NCI-H2227 (cell line): ENCODE measurements around the gene TUBB2A.
"Not testable (repeated sequence)": the region's sequence is repeated elsewhere in the genome, so short reads cannot be mapped to it uniquely, and the experiment has no call there.

Experiments used
- DNase-seq: peaks from one replicate; lab custom pipeline; 2025; ENCODE audit not compliant: unreplicated experiment; lab: John Stamatoyannopoulos, UW

Gene TUBB2A

DNA sequence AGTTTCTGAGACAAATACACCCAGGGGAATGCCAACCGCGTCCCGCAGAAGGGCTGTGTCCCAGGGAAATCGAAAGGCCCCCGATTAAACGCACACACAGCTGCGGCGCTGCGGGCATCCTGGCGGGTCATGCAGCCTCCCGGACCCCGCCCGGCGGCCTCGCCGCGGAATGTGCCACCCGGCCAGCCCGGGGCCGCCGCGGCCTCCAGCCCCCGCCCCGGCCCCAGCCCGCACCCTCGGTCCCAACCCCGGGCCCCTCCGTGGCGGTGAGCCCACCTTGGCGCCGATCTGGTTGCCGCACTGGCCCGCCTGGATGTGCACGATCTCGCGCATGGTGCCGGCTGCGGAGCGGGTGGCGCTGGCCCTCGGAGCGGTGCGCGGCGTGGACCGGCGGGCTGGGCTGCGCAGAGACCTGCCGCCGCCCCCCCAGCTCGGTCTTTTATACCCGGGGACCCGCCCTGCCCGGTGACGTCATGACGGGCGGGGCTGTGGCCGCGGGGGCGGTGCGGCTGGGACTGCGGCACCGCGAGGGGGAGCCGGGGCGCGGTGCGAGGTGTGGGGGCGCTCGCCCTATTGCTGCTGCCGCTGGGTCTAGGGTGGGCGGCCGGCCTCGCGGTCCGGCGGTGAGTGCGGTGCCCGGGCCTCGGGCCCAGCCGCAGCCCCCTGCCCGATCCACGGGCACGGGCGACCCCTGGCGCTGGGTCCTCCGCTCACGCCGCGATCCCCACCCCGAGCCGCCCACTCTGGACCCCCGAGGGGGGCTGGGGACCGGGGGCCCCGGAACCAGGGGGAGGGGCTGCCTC lies at the start of gene TUBB2A:
TSS of gene TUBB2A (minus strand) at position 414 of the 803 bp plus-strand sequence. CDS start at position 333, 81 bp downstream.
- peak; percentile 93 for DNase-seq

DNA sequence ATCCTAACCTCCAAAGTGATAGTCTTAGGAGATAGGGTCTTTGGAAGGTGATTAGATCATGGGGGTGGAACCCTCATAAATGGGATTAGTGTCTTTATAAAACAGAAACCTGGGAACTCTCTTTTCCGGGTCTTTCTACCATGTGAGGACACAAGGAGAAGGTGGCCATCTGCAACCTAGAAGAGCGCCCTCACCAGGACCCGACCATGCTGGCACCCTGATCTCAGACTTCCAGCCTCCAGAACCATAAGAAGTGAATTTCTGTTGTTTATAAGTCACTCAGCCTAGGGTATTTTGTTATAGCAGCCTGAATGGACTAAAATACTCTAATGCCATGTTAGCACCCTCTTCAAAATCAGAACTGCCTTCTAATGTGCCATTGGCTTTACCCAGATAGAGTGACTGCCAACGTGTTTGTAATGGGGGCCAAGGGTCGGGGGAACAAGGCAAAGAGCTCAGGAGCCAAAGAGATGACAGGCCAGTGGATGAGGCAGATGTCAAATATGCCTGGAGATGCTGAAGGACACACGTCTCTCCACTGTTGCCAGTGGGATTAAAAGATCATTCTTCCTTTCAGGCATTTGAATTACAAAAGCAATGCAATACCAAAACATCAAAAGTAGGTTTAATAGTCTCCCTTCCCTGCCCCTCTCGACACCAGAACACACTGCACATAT lies 49.1 kb upstream of the TUBB2A start:
- no peak for DNase-seq

DNA sequence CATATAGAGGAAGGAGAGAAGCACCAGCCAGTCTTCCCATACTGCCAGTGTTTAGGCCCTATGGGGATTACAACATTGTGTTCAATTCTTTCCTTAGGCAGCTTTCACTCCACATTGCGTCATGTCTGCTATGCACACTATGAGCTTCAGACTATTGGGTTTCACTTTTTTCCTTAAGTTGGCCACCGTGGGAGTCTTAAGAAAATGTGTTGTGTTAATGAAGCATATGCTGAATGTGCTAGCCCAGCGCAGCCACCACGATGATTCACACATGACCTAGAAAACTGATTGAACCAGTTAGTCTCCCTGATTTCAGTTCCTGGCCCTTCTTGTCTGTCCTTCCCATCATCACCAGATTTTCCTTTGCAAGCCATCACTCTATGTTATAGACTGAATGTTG lies 48.6 kb upstream of the TUBB2A start:
- DNase-seq = no peak

DNA sequence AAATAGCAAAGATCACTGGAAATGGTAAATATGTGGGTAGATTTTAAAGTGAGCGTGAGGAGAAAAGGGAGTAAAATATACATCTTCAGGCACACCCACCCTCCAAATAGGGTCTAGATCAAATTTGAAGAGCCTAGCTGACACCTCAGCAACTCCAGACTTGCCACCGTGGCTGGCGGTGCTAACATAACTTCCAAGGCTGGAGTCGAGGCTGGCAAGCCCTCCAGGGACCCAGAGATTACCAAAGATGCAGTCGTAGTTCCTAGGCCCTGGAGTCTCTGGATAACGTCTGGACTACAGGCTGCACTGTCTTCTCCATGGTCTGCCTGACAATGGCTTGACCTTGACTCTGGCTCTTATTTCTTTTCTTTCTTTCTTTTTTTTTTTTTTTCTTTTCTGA lies 47.6 kb upstream of the TUBB2A start:
- DNase-seq = no peak

DNA sequence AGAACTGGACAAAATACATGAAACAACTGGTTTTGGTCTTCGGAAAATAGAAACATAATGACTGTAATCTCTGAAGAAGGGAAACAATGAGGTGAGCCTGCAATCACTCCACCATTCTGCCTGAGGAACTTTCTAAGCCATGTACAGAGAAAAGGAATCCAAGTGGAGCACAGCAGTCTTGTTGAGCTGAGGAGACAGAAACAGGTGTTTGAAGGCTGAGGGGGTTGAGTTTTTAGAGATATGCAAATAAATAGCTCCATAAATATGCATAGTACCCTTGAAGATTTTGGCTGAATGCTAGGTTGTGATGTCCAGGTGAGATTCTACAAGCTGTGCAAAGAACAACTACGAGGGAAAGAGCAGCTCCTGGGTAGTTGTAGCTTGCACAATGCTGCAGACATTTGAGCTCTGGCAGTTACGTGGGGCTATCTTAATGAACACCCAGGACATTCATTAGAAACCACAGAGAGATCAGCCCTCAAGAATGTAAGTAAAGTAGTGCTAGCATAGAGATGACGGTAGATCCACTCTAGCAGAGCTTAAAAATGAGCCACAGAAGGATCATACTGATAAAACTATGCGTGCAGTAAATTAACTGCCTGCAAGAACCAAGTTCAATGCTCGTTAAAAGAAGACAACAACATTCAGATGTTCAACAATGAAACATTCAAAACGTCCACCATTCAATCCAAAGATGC lies 45.8 kb upstream of the TUBB2A start:
- no peak for DNase-seq

DNA sequence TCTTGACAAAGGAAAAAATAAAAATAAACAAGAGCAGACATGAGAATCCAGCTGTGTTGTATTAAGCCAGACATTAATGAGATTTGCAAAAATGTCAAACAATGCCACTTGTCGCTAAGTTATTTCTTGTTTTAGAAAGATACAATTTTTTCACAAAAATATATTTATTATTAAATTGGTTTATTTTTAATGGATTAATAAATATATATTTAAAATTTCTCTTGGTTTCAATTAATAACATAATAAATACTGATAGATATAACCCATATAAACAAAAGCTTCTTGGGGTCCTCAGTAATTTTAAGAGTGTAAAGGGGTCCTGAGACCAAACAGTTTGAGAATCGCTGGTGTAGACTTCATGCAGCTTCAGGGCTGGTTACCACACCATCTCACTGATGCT lies 44.0 kb upstream of the TUBB2A start:
- no peak for DNase-seq

GRCh38 chr6:3200682-3201081 lies 43.3 kb upstream of the TUBB2A start:
- DNase-seq = no peak

- no peak for DNase-seq
Observed at GRCh38 chr6:3199382-3199781, 42.0 kb upstream of the TUBB2A start.

GRCh38 chr6:3197734-3198133 lies 40.4 kb upstream of the TUBB2A start:
- DNase-seq = not testable (repeated sequence)

DNA sequence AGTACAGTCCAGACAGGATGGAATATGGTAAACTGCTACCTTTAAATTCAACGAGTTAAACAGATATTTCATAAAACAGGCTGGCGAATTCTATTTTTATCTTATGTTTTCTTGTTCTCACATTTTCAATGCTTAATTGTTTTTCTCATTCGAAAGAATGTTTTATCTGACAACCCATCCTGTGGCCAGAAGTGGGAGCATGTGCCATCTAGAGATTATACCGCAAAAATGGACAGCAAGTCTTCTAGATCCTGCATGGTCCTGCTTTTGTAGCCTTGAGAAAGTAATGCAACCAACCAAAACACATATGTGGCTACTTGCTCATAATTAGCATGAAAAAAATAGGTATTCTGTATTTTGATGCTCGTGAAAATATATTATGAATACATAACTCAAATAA lies 39.4 kb upstream of the TUBB2A start:
- no peak for DNase-seq

- DNase-seq = peak; percentile 90
Observed at GRCh38 chr6:3195695-3196497, 38.6 kb upstream of the TUBB2A start.

- DNase-seq = no peak
Observed at GRCh38 chr6:3195420-3195694, 38.0 kb upstream of the TUBB2A start.

DNA sequence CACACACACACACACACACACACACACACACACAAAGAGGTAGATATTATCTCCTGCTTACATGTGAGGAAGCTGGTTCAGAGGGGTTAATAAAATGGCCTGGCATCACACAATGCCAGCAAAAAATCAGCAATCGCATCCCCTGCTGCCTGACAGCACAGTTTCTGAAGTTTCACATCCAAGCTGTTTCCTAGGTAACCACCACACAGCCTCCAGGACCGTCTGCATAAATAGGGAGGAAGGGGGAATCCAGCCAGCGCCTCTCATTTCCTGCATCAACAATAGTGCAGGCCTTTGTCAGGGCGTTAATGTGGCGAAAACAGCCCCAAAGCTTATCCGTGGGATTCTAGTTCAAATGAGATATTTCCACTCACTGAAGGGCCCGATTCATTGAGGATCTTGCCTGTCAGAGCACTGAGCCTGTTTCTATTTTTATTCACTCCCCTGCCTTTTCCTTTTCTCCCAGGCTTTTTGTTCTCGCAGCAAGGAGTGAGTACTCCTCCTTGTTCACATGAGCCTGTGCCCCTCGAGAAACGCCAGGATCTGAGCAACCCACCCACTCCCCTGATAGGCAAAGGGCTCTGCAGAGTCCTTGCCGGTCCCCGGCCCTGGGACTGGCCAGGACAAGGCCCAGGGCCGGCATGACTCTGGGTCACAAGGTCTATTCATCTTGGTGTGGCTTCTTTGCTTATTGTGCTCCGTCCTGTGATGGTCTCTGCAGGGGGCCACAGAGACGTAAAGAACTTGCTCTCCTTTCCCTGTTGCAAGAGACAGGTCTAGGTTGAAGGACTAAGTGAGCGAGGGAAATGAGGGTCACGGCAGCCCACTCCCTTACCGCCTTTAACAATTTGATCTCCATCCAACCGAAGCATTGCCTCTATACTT lies 37.4 kb upstream of the TUBB2A start:
- DNase-seq = peak; percentile 88

- peak; percentile 28 for DNase-seq
Observed at GRCh38 chr6:3193102-3193849, 35.9 kb upstream of the TUBB2A start.

DNA sequence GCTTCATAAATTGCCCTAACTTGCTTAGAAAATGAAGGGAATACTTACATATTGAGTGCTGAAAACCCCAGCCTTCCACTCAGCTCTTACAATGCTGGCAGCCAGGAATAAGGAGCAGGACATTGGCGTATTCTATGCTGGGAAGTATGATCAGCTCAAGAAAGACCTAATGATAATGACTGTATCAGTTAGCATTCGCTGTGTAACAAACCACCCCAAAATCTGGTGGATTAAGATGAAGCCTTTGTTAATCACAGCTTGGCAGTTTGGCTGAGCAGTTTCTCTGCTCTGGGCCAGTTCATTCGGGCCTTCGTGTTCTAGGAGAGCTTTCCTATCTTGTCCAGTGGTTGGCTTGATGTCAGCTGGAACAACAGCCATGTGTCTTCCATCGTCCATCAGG lies 33.4 kb upstream of the TUBB2A start:
- no peak for DNase-seq

DNA sequence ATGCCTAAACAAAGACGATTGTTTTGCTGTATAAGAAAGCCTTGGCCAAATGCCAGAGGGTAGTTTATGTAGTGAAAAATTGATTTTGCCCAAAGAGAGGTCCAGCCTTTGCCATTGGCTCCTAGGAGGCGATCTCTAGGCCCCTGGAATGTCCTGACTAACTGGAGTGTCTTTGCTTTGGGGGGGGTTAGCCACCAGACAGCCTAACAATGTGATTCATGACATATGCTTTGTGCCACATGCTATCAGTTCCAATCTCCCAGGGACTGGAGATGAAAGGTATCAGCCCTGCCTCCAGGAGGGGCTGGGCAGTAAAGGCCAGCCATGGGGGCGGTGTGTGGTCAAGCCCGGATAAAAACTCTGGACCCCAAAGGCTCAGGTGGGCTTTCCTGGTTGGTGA lies 32.7 kb upstream of the TUBB2A start:
- no peak for DNase-seq

GRCh38 chr6:3189192-3189591 lies 31.8 kb upstream of the TUBB2A start:
- not testable (repeated sequence) for DNase-seq

DNA sequence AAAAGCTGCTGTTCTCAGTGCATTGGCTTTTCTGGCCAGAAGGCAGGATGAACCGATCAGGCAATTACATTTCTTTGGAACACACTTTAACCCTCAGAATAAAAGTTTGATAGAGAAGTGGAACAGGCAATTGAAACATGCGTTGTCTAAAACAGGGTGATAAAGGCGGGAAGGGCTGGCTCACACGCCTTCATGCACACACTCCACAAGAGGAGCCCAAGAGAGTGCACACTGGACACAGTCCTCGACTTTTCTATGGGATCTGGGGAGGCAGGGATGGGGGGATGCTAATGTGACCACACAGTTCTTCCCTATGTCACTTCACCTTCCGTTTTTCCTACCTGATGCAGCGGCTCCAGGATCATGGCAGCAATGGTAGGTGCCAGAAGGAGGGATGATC lies 30.9 kb upstream of the TUBB2A start:
- DNase-seq = no peak

DNA sequence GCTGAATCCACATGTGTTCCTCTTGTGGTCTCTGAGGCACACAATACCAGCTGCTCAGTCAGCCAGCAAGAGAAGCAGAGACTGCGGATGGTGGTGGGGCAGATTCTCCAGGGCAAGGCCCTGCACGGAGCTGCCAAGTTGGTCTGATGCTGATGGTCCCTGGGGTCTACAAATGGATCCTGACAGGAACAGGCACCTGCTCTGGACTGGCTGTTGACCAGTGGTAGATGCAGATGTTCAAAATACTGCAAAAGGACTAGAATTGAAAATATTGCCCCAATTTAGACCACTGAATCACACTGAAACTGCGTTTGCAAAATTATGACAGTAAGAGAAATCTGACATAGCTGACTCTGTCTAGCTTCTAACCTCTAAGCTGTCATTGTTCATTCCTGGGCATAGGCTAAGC lies 29.6 kb upstream of the TUBB2A start:
- no peak for DNase-seq

DNA sequence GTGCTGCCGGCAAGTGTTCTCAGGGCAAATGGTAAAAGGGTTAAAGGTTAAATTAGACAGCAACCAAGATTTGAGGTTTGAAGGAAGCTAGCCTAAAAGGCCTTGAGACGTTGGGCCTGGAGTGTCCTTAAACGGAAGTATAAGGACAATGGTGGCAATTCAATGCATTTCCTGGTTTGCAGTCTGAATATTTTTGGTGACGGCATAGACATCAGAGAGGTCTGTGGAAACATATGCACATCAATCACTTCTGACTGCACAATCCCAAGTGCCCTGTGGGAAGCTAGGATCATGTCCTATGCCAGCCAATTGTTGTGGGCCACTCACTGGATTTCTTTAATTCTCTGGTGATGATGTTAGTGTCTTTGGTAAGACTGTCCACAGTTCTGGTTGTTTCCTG lies 25.7 kb upstream of the TUBB2A start:
- DNase-seq = no peak
